Measurements from ENCODE around the gene LGR4.

DNA sequence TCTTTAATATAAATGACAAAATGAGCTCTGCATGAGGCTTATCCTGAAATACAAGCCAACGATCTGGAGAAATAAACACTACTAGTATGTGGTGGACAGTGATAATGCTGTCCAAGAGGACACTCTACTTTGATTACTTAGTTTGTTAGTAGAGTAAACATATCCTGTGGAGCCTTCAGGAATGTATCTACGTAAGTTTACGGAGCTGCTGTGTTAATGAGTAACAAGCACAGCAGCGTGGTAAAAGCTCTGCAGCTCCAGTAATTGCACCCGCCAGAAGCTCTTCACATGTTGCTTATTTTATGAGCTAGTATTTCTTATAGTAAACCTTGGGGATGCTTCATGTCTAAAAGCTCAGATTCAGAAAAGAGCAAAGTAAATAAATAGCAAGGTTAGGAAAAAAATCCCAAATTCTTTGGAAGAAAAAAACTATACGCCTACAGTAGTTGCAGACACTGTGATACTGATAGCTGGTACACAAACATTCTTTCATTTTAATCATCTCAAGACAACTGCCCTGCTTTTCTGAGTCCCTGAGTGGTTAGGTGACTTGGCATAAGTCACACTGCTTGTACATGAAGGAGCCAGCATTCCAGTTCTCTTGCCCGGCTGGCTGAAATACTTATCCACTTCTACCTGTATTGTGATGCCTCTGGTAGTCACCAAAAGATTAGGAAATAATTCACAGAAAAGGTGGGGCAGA is 76.9 kb downstream of the LGR4 start:
- no peak for TF ChIP-seq CTCF (IDR thresholded peaks at IDR 0.05 in 8 of 11, conservative IDR thresholded peaks at IDR 0.05 in 3 of 11)
- TF ChIP-seq POLR2A (IDR thresholded peaks at IDR 0.05) = no peak
